Fibroblast of lung (primary cell): ENCODE results near the gene WDSUB1. TPM values are rescaled to one million over a fixed set of nuclear protein-coding genes. Genes with fewer than 3 reads are reported as not detected.

ENCODE experiments used
- DNase-seq, 2 donors: peaks; one replicate each; pipeline versions ENCODE4 v3.0.0 to v3.0.0-alpha.2; 2010; ENCODE audit warnings: low read depth in 2 of 2
- H2AFZ ChIP-seq: 2 replicates; pipeline ENCODE4 v1.5.1; 2012; ENCODE audit warnings: low read length, control low read depth, inconsistent platforms
- H3K27ac ChIP-seq: 2 replicates; pipeline ENCODE4 v1.5.1; 2011; ENCODE audit warnings: low read length, control low read depth; ENCODE audit not compliant: insufficient read depth
- H3K27me3 ChIP-seq: 2 replicates; pipeline ENCODE4 v1.5.1; 2011; ENCODE audit warnings: mild to moderate bottlenecking, low read length; ENCODE audit not compliant: control insufficient read depth, insufficient read depth
- H3K36me3 ChIP-seq: 2 replicates; pipeline ENCODE4 v1.5.1; 2011; ENCODE audit warnings: low read length; ENCODE audit not compliant: control insufficient read depth, insufficient read depth
- H3K4me1 ChIP-seq: 2 replicates; pipeline ENCODE4 v1.5.1; 2011; ENCODE audit warnings: low read length; ENCODE audit not compliant: control insufficient read depth, insufficient read depth; ENCODE audit errors: extremely low read depth
- H3K4me2 ChIP-seq: 2 replicates; pipeline ENCODE4 v1.5.1; 2011; ENCODE audit warnings: low read length, control low read depth; ENCODE audit not compliant: insufficient read depth; ENCODE audit errors: extremely low read depth
- H3K4me3 ChIP-seq, 4 experiments: fragments of 200-600 bp in 1 of 4; sonication (generic) in 1 of 4; replicated peaks in 1 of 4; 2 replicates each; pipeline ENCODE4 v1.5.1; 2011 to 2016; ENCODE audit warnings: low read length in 4 of 4, low read depth in 3 of 4, mild to moderate bottlenecking in 3 of 4, control low read depth in 2 of 4, inconsistent platforms in 1 of 4, mixed read lengths in 1 of 4; ENCODE audit not compliant: insufficient read depth in 1 of 4; ENCODE audit errors: control extremely low read depth in 1 of 4
- H3K79me2 ChIP-seq: 2 replicates; pipeline ENCODE4 v1.5.1; 2012; ENCODE audit warnings: mild to moderate bottlenecking, low read length, inconsistent platforms; ENCODE audit not compliant: control insufficient read depth, insufficient read depth
- H3K9ac ChIP-seq: 2 replicates; pipeline ENCODE4 v1.5.1; 2011; ENCODE audit warnings: mild to moderate bottlenecking, low read length, control low read depth; ENCODE audit not compliant: insufficient read depth
- H3K9me3 ChIP-seq: 2 replicates; pipeline ENCODE4 v1.5.1; 2012; ENCODE audit warnings: low read depth, low read length; ENCODE audit not compliant: control insufficient read depth, insufficient read depth
- H4K20me1 ChIP-seq: 2 replicates; pipeline ENCODE4 v1.5.1; 2011; ENCODE audit warnings: low read length; ENCODE audit not compliant: control insufficient read depth, insufficient read depth; ENCODE audit errors: extremely low read depth
- EZH2 ChIP-seq: IDR thresholded peaks from 2 replicates; pipeline ENCODE4 v1.5.1; 2012; ENCODE audit warnings: low read length, control low read depth, mild to moderate bottlenecking; ENCODE audit errors: missing control alignments
- polyA plus RNA-seq, 2 donors: library from polyadenylated mRNA; depleted of rRNA in 1 of 2; stranded (reverse) in 1 of 2; unstranded in 1 of 2; fragments of >200 nt; gene quantifications; 2 replicates each; pipeline ENCODE4 v1.2.1, GENCODE V29; 2011 to 2012; ENCODE audit warnings: missing spikeins in 1 of 2
- total RNA-seq: library from RNA; depleted of rRNA; stranded (reverse); fragments of >200 nt; gene quantifications from 2 replicates; pipeline ENCODE4 v1.2.1, GENCODE V29; 2014
- TF ChIP-seq, protein P1 (sequence below), 2 donors: IDR thresholded peaks in 1 of 2; conservative IDR thresholded peaks in 1 of 2; 1 replicate in 1 of 2; 2 replicates in 1 of 2; pipeline ENCODE4 v1.5.1; 2011 to 2012; ENCODE audit warnings: low read length in 2 of 2, control low read depth in 1 of 2, inconsistent platforms in 1 of 2, low read depth in 1 of 2, mild to moderate bottlenecking in 1 of 2

WDSUB1 gene
- total and polyA plus RNA-seq, 2 donors (not counting 1 experiment from before 2014, with no cell fraction given) = 7.5 to 18.3 TPM

DNA sequence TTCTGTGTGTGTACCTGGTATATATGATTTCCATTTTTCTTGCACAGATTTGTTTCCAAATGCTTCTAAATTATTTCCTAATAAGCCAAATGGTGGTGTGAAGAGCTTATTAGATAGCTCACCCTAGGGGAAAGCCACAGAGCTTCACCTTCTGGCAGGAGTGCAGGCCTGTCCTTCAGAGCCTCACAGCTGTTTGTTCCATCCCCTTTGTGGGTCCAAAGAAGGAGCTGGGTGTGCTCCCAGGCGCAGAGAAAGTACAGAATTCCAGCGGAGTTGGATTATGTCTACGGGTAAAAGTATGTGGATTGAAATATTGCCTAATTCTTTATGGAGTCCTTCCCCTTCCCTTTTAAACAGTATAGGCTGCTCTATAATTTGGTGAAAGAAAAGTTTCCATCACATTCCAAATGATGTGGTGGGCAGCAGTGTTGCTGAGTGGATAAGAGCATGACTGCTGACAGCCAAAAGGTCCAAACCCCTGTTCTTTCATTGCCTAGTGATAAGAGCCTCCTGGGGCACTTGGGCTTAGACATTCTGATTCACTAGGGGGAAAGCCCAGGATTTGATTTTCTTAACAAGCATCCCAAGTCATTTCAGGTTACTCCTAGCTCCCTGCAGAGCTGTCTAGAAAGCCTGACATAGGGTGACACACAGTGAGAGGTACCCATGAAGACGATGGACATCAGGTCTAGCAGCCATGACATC is 86.6 kb downstream of the WDSUB1 start:
- Histone ChIP-seq H3K4me1 (peaks cover 17% of the 10 kb centered on the region), H3K79me2 (no peaks in the 10 kb centered on the region), H4K20me1 (no peaks in the 10 kb centered on the region), H3K36me3 (peaks cover 13% of the 10 kb centered on the region), H3K4me2 (no peak overlapping the region), H3K27me3 (no peaks in the 10 kb centered on the region), H2AFZ (no peak overlapping the region), H3K4me3 (no peak overlapping the region), H3K27ac (no peak overlapping the region), H3K9me3 (no peaks in the 10 kb centered on the region), H3K9ac (no peak overlapping the region)
- no peak for DNase-seq
- no peak for TF ChIP-seq EZH2
- TF ChIP-seq, protein P1, sequence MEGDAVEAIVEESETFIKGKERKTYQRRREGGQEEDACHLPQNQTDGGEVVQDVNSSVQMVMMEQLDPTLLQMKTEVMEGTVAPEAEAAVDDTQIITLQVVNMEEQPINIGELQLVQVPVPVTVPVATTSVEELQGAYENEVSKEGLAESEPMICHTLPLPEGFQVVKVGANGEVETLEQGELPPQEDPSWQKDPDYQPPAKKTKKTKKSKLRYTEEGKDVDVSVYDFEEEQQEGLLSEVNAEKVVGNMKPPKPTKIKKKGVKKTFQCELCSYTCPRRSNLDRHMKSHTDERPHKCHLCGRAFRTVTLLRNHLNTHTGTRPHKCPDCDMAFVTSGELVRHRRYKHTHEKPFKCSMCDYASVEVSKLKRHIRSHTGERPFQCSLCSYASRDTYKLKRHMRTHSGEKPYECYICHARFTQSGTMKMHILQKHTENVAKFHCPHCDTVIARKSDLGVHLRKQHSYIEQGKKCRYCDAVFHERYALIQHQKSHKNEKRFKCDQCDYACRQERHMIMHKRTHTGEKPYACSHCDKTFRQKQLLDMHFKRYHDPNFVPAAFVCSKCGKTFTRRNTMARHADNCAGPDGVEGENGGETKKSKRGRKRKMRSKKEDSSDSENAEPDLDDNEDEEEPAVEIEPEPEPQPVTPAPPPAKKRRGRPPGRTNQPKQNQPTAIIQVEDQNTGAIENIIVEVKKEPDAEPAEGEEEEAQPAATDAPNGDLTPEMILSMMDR (conservative IDR thresholded peaks at IDR 0.05 in 1 of 2, IDR thresholded peaks at IDR 0.05 in 1 of 2; ENCODE audit: low read depth in 1 of 2, low read length in 2 of 2) = no peak

DNA sequence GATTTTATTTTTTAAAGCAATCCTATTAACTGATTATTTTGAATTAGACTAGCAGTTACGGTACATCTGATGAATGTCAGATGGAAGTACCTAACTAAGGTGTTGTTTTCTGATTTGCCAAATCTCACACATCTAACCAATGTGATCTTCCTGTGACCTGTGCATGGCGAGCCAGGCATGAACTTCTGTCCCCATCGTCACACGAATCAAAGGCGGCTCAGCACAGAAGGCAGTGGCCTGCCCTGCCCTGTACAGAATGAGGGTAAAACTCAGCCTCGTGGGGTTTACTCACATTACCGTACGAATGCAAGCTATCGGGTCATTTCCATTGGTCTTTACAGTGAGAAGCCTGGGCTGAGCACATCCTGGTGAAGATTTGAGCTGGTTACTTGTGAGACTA is 87.3 kb downstream of the WDSUB1 start:
- H3K27ac ChIP-seq = no peak overlapping the region

DNA sequence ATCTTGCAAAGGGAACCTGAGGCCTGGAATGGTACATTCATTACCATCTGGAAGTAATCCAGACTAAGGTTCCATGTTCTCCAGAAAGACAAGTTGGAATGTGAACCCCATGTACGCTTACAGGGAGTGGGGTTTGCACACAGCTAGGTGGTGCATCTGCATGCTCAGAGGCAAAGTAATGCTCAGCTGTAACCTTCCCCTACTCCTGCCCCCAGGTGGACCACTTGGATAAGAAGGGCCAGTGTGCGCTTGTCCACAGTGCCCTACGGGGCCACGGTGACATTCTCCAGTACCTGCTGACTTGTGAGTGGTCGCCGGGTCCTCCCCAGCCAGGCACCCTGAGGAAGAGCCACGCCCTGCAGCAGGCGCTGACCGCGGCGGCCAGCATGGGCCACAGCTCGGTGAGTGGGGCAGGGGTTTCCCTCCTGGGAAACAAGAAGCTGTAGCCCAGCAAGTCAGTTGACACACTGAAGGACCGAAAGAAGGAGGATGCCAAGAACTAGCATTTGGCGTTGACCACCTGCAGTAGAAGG is 90.0 kb downstream of the WDSUB1 start:
- TF ChIP-seq, protein P1 (conservative IDR thresholded peaks at IDR 0.05 in 1 of 2, IDR thresholded peaks at IDR 0.05 in 1 of 2; ENCODE audit: low read depth in 1 of 2, low read length in 2 of 2) = no peak
- TF ChIP-seq EZH2 = no peak
- H3K9me3 ChIP-seq = no peaks in the 10 kb centered on the region
- no peaks in the 10 kb centered on the region for H3K27me3 ChIP-seq
- H3K79me2 ChIP-seq = no peaks in the 10 kb centered on the region
- no peak overlapping the region for H3K9ac ChIP-seq
- no peak overlapping the region for H2AFZ ChIP-seq
- H3K4me1 ChIP-seq = peaks cover 4% of the 10 kb centered on the region
- H4K20me1 ChIP-seq = no peaks in the 10 kb centered on the region
- H3K4me2 ChIP-seq = no peak overlapping the region
- H3K4me3 ChIP-seq = no peak overlapping the region
- H3K27ac ChIP-seq = no peak overlapping the region
- peaks cover 17% of the 10 kb centered on the region for H3K36me3 ChIP-seq
- no peak for DNase-seq

More for the DNA sequence above, 87.3 kb downstream of the WDSUB1 start:
- Histone ChIP-seq H3K4me2 (no peak overlapping the region), H3K79me2 (no peaks in the 10 kb centered on the region), H3K9ac (no peak overlapping the region), H2AFZ (no peak overlapping the region), H3K4me3 (no peak overlapping the region), H3K36me3 (peaks cover 16% of the 10 kb centered on the region), H4K20me1 (no peaks in the 10 kb centered on the region), H3K9me3 (no peaks in the 10 kb centered on the region), H3K4me1 (peaks cover 17% of the 10 kb centered on the region), H3K27me3 (no peaks in the 10 kb centered on the region)
- no peak for DNase-seq
- TF ChIP-seq, protein P1 (conservative IDR thresholded peaks at IDR 0.05 in 1 of 2, IDR thresholded peaks at IDR 0.05 in 1 of 2; ENCODE audit: low read depth in 1 of 2, low read length in 2 of 2) = no peak
